LNCAP (cell line): ENCODE data around the gene SHLD1.

ENCODE experiments used
- TF ChIP-seq, protein P1 (sequence below): fragments of 450-650 bp; IDR thresholded peaks from 2 replicates; pipeline ENCODE4 v1.5.1; 2017; ENCODE audit warnings: mild to moderate bottlenecking

SHLD1 gene

GRCh38 chr20:5864428-5864827 lies 114.2 kb downstream of the SHLD1 start:
- TF ChIP-seq, protein P1, sequence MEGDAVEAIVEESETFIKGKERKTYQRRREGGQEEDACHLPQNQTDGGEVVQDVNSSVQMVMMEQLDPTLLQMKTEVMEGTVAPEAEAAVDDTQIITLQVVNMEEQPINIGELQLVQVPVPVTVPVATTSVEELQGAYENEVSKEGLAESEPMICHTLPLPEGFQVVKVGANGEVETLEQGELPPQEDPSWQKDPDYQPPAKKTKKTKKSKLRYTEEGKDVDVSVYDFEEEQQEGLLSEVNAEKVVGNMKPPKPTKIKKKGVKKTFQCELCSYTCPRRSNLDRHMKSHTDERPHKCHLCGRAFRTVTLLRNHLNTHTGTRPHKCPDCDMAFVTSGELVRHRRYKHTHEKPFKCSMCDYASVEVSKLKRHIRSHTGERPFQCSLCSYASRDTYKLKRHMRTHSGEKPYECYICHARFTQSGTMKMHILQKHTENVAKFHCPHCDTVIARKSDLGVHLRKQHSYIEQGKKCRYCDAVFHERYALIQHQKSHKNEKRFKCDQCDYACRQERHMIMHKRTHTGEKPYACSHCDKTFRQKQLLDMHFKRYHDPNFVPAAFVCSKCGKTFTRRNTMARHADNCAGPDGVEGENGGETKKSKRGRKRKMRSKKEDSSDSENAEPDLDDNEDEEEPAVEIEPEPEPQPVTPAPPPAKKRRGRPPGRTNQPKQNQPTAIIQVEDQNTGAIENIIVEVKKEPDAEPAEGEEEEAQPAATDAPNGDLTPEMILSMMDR, result no peak

DNA sequence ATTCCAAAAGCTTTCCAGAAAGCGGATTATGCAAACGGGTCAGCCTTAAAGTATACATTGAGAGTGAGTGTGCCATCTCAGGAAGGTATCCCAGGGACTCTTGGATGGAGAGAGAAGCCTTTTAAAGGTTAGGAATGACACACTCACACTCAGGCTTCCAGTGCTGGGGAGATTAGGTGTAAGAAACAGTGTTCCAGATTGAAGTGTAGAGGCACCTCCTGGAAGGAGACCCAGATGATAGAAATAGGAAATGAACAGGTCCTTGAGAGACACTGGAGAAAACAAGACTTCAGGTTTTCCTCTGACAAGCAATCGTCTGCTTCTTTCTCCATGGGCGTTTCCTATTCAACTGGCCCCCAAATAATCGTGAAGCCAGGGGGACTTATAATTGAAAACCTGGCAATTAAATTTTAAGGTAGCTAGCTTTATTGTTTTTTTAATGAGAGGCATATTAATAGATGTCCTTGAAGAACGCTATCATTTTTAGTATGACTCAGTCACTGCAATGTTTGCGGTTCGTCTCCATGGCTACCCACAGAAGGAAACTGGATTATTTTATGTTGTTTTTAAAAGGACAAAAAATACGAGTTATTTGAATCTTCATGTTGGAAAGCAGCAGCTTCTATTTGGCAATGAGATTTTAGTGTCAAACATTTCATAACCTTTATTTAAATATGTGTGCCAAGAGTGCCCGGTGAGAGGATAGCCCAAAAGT lies 114.8 kb downstream of the SHLD1 start:
- TF ChIP-seq, protein P1, result no peak

DNA sequence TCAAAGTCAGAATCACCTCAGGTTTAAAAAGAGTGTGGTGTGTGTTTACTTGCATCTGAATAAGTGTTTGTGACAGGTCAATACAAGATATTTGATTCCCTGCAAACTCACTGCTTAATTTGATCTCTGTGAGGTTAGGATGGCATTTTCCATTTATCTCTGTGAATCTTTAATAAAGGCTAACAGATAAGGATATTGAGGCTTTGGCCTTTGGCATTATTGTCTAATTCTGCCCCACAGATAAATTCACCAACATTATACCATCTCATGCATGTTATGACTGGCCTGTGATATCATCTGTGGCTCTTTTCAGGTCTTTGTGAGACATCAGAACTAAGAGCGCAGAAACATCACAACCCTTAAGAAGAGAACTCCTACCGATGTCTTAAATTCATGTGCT lies 115.4 kb downstream of the SHLD1 start:
- TF ChIP-seq, protein P1, result no peak

DNA sequence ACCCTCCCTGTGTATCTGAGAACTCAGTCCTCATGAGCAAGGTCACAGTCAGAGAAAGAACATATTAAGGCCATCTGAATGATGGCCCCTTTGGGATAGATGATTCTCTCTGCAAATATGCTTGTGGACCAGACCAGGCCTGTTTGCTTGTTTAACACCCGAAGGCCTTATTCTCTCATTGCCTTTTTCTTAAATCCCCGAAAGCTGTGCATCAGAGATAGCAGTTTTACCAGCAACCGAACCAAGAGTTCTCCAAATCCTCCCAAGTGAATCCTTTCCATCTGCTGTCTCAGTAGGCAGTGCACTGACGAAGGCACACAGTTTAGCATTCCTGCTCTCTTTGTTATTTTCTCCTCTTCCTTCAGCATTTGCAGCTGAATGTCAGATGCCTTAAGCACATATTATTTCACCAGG lies 120.4 kb downstream of the SHLD1 start:
- TF ChIP-seq, protein P1, result no peak

GRCh38 chr20:5871459-5872410 lies 121.5 kb downstream of the SHLD1 start:
- TF ChIP-seq, protein P1, result no peak

GRCh38 chr20:5877128-5877527 lies 126.9 kb downstream of the SHLD1 start:
- TF ChIP-seq, protein P1, result no peak

DNA sequence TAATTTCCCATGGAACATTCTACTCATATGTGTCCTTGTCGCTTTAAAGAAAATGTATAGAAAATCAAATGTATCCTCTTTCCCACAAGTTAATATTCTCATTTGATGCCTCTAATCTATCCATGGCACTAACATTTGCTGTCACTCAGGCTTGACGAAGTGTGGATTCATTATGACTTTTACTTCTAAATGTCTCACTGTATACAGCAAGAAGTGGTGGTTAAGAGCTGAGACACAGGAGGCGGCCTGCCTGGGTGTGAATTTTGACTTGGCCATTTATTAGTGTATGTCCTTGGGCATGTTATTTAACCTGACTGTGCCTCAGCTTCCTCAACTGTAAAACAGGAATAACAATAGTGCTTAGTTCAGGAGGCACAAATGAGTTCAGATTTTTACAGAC lies 130.1 kb downstream of the SHLD1 start:
- TF ChIP-seq, protein P1, result no peak
